Inflammatory macrophage (primary cell): ENCODE data around the gene TMEM150A.
"Not testable (repeated sequence)": the region's sequence is repeated elsewhere in the genome, so short reads cannot be mapped to it uniquely, and the experiment has no call there.

Experiments used
- DNase-seq, 2 donors: peaks; one replicate each; pipeline ENCODE4 v3.0.0-alpha.2; 2020 to 2022

TMEM150A gene

DNA sequence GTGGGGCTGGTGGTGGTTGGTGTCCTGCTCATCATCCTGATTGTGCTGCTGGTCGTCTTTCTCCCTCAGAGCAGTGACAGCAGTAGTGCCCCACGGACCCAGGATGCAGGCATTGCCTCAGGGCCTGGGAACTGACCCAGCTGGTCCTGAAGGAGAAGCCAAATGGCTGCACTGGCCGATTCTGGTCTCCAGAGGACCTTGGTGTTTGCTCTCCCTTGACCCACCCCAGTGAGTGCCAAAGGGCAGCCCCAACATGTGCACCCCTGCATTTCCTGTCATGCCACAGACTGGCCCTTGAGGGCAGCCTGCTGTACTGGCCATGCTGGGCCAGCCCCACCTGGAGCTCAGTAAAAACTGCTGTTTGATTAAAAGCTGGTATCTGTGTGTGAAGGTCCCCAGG is 9.5 kb downstream of the TMEM150A start:
- no peak for DNase-seq

DNA sequence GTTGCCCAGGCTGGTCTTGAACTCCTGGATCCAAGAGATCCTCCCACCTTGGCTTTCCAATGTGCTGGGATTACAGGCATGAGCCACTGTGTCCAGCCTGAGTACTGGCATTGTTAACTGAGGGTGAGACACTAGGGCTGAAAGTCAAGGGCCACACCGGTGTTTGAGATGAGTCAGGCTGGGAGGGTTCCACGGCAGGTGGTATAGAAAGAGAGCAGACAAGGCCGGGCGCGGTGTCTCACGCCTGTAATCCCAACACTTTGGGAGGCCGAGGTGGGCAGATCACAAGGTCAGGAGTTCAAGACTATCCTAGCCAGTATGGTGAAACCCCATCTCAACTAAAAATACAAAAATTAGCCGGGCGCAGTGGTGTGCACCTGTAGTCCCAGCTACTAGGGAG is 10.2 kb downstream of the TMEM150A start:
- DNase-seq: not testable (repeated sequence)

DNA sequence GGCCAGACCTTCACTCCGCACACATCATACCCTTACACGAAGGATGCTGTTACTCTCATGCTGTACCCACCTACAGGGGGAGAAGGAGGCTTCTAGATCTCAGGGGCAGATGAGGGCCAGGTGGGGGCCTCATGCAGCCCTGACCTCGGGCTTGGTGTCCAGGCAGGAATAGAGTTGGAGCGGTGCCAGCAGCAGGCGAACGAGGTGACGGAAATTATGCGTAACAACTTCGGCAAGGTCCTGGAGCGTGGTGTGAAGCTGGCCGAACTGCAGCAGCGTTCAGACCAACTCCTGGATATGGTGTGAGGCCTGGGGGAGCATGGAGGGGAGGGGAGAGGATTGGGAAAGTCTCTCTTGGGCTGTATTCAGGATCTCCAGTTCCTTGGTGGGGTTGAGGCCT is 10.9 kb downstream of the TMEM150A start:
- no peak for DNase-seq

DNA sequence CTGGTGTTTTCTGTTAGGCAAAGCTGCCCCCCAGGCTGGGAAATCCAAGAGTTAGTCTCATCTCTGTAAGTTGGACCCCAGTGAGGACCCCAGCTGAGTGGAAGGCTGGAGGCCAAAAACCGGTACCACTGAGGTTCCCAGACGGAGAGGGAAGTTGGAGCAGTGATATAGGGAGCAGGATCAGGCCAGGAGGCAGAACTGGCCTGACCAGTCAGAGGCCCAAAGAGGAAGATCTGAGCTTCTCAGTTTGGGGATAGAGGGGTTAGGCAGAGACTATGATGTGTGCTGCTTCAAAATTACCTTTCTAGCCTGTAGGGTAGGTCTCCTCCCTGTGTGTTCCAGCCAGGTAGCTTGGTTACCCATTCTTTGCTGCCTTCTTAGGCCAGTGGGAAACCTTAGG is 11.5 kb downstream of the TMEM150A start:
- peak; percentile 45 to 50 for DNase-seq

DNA sequence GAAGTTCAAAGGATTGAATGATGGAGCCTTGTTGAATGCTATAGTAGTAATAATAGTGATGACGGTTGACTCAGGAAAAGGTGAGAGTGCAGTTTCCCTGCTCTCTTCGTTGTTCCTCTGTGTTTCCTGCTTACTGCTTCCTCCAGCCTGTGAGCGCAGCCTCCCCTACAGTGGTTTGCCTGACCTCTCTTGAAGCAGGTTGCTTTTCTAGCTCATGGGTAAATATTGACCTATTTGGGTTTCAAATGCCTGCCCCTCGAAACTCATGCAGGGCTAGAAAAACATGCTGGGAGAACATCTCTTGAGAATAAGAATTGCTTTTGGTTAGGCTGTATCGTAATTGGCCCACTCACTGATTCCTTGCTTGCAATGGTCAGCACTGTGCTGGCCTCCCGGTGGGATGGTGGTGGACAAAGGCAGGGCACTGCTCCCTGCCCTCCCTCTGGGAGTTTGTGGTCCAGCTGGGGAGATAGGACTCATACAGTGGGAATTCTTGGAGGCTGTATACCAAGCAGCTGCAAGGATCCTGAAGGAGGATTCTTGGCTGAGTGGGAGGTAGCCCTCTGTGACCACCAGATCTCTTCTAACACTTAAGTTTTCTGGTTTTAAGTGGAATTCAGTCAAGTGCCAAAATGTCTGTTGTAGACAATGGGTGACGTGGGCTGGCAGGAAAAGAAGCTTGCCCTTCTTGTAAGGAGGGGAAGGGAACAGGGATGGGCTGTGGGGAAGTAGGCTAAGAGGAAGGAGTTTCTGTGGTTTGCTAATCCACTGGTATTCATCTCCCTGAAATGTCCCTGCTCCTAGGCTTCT is 12.3 kb downstream of the TMEM150A start:
- DNase-seq: peak; percentile 75 to 77

DNA sequence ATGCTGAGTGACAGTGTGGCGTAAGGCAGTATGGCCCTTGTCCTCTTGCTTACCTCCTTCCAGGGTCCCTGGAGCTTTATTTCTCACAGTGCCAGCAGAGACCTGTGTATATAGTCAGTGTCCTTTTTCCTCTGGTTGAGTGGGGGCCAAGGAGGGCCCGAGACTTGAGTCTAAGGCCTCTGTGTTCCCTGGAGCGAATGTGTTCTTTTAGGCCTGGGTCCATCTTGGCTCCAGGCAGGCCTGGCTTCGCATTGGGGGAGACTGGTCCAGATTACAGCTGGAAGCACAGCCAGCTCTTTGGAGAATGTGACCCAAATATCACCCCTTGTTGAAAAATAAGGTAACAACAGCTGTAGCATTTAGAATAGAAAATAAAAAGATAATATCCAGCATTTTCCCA is 13.3 kb downstream of the TMEM150A start:
- no peak for DNase-seq

DNA sequence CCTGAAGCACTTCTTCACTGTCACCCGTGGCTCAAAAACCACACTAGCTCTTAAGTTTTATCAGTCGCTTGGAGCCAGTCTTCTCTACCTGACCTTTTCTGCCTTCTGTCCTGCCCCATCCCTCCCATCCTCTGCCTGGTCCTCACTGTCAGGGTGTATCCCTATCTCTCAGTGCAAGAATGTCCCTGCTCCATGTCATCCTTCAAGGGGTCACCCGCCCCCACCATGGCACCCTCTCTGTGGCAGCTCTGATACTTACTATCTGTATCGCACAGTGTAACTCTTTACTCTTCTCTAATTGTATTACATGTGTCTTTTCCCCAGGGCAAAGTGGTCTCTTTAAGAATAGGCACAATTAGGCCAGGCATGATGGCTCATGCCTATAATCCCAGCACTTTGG is 13.9 kb downstream of the TMEM150A start:
- no peak for DNase-seq

DNA sequence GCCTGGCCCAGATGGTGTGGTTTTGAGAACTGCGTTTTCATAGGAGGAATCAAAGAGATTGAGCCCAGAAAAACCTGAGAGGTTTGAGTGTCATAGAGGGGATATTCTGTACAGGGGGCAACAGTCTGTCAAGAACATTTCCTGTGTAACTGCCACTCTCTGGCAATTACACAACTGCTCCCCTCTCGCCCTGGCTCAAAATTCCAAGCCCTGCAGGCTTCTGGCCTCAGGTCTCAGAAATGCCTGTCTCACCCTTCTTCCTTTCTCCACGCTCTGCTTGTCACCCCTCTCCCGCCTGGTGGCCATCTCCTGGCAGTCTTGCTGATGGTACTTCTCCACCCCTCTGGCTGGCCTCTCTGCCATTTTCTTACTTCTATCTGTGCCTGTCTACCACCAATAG is 14.3 kb downstream of the TMEM150A start:
- DNase-seq: no peak

DNA sequence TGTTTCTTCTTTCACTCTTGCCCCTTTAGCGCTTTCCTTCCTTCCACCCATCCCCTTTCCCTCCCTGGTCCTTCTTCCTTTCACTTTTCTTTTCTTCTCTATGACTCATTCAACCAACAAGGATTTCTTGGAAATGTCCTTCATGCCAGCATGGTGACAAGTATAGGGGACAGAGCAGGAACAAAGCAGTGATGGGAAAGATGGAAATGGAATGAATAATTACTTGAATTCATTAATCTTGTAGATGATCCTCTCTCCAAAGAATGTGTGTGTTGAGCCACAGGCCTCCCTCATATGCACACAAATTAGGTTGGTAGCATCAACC is 16.8 kb downstream of the TMEM150A start:
- peak in 1 of 2 donors; percentile 28 for DNase-seq

DNA sequence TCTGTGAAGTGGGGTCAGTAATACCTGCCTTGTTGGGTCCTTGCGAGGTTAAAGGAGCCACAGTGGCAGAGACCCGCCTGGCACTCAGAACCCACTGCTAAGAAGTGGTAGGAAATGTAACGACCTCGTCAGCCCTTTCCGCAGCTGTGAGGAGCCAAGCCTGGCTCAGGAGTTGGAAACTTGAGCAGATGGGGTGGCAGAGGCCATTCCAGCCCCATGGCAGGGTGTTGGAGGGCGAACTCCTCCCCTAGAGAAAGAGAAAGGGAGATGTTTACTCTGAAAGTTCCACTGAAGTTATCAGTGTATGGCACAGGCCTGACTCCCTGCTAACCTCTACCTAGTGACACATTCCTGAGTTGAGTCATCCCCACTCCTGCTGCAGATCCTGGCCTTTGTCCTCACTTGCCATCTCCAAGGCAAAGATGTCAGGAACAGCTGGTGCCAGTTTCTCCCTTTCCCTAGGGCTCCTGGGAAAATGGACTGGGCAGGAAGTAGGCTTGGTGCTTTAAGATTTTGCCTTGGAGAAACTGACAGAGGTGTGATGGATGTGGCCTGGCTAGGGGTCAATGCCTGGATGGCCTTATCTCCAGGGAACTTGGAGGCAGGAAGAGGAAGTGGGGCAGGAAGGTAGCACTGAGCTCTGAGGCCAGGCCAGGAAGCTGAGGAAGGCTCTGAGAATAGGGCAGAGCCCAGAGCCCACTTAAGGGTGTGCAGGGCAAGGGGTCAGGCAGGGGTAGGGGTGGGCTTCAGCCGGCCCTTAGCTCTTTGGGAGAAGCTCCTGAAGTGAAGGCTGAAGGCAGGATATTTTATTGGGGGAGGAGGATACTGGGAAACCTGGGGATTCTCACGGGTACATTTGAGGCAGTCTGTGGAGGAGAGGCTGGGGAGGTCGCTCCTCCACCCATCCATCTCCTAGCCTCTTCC is 17.4 kb downstream of the TMEM150A start:
- DNase-seq: no peak

DNA sequence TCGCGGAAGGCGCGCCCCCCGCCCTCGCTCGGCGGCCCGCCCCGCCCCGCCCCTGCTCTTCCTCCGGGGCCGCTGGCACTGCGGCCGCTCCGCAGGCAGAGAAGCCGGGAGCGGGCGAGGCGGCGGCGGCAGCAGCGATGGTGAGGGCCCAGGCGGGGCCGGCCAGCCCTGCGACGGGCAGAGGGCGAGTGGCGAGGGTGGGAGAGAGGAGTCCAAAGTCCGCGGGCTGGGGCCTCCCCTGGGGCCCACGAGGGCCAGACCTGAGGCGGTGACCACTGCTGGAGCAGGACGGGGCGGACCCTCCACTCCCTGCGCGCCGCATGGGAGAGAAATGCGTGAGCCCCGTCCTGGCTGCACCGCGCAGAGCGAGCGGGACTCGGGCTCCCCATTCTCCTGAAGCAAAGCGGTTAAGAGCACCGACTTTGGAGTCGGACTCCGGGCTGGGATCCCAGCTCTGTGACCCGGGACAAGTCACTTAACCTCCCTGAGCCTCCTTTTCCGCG is 18.1 kb downstream of the TMEM150A start, which contains the start of gene VAMP5:
Gene VAMP5 (plus strand): TSS at position 78 of the 503 bp plus-strand sequence. CDS start 60 bp downstream, at position 138.
- DNase-seq: no peak

DNA sequence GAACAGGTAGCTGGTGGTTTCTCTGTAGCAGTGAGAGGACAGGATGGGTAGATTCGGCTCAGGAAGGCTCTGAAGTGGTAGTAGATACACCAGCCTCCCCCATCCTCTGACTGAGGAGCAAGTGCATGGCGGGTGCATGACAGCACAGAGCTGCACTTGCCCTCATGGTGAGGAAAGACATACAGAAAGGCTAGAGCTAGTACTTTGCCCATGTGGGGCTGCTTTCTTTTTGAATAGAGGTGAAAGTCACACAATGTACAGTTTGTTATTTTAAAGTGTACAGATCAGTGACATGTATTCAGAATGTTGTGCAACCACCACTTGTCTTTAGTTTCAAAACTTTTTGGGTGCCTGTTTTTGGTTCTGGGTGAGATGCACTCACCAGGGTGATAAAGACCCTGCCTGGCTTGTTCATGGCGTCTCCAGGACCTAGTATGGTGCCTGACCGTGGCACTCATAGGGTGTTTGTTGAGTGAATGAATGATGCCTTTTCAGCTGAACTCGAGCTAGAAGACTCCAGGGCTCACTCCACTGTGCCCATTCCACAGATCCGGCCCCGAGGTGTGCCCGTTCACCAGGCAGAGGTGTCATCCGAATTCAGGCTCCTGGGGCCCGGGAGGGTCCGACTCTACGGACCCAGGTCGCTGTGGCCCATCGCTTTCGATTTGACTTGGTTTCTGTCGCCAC is 18.7 kb downstream of the TMEM150A start:
- peak in 1 of 2 donors; percentile 17 for DNase-seq

DNA sequence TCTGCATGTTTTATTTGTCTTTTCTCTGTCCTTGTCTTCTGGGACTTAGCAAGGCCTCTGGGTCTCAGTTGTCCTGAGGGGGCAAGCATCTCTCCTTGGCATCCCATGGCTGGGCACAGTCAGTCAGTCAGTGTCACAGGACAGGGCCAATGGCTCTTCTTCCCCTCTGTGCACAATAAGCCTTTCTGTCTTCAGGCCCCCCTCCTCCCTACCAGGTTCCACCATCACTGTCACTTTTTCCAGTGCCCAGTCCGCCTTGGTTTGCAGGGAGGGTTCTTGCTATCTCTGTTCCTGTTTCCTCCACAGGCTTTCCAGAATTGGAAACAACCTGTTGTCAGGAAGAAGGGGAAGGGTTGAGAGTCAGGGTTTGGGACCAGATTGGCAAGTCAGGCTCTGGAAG is 20.0 kb downstream of the TMEM150A start:
- no peak for DNase-seq

DNA sequence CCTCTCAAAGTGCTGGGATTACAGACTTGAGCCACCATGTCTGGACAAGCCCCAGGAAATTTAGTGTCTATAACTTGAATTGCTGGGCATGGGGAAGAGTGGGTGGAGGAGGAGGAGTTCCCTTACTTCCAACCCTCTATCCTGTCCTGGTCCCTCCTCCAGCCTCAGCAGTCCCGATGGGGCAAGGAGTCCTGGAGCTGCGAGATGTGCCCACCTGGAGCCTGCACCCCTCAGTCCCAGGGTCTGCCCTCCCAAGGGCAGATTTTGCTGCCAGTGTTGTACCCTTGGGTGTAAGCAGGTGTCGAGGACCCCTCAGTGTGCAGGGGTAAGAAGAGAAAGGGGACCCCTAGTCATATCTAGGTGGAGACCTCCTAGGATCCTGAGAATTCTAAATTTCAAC is 22.3 kb downstream of the TMEM150A start:
- no peak for DNase-seq

DNA sequence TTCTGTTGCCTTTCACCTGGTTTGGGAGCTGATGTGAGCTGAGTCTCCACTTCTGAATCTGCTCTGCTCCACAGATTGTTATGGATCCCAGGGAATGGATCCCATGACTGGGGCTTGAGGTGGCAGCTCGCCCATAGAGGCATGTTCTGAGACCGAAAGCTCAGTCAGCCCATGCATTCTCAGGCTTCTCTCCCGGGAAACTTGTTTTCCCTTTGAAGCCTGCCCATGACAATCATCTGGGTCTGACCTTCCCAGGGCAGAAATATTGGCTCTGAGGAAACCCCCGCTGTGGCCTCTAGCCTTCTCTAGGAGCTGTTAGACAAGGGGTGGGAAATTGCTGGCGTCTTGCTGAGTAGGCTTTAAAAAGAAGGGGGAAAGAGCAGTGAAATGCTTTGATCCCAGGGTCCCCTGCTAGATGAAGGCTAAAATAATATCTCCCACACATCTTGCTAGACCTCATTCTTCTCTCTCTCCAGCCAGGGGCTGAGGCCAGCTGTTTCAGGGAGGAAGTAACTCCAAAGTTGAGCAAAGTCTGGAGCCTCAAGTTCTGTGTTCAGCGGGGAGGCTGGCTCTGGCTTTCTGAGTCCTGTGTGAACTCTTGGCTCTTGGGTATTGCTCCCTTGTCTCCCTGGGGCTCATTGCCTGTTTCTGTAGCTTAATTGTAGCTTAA is 23.1 kb downstream of the TMEM150A start:
- DNase-seq: peak; percentile 75 to 76

DNA sequence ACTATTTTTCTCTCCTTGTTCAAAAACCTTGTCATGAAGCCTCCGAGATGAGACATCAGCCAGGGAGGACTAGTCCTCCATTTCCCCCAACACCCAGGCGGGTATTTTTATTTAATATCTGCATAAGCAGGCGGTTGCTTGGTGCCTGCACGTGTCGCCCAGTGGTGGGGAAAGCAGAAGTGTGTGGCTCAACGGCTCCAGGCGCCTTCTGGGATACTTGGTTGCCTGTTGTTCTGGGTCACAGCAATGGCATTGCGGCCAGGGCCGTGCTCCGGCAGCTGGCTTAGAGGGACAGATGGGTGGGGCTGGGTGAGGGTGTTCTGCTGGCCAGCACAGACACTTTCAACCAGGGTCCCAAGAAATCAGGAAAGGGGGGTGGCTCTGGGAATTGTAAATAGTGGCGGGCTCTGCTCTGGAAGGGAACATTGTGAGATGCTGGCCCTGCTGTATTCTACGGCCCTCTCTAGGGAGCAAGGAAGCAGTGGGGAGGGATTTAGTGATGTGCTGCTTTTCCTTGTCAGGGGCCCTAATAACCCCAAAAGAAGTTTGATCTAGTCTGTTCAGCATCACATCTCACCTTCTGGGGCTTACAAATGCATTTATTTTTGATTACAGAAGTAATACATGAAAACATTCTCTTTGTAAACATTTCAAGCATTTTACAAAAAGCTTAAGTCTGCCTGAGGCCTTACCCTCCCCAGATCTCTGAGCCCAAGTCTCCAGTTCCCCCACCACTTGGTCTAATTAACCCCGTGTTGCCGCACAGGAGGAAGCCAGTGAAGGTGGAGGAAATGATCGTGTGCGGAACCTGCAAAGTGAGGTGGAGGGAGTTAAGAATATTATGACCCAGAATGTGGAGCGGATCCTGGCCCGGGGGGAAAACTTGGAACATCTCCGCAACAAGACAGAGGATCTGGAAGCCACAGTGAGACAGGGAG is 24.0 kb downstream of the TMEM150A start:
- DNase-seq: peak; percentile 82 to 86

DNA sequence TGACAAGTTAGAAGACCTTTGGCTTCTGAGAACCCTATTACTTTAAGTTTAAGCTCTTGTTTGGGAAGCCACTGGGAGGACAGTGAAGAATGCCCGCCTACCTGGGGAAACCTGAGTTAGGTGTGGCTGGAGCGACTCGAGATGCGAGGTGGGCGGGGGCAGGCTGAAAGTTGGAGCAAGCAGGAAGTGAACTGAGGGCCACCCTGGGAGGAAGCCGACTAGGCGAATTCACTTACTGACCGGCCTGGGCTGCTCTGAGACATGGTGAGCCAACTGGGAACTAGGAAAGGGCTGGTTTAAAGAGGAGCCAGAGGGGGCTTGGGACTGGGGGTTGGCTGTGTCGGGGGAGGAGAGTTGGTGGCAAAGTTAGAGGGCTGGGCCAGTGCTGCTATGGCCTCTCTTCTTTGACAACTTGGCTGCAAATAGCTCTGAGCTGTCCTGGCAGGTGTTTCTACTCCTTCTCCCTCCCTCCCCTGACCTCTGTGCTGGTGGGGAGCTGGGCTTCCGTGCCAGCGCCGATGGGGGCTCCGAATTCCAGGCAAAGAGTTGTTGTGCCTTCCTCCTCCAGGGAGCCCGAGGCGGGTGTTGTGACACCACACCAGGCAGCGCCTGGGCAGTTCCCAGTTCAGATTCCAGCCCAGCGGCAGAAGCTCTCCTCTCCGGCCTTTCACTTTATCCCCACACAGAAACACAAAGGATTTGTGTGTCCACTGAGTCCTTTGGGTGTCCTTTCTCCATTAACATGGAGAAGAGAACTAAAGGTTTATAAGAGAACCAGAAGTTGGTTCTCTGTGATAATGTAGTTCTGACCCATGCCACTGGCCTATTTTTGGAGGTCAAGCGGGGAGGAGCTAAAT is 24.9 kb downstream of the TMEM150A start, which contains the start of gene VAMP8:
Gene VAMP8 (plus strand): TSS at position 201 of the 857 bp plus-strand sequence. CDS start 61 bp downstream, at position 262.
- peak; percentile 60 to 75 for DNase-seq

DNA sequence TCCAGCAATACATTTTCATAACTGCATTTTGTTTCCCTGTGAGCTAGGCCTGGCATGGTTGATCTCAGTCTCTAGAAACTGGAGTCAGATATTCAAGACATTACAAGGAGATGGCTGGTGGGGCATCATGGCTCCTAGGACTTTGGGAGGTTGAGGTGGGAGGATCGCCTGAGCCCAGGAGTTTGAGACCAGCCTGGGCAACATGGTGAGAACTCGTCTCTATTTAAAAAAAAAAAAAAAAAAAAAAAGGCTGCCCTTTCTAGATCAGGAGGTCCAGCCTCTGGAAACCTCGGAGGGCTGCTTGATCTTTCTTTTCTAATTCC is 25.5 kb downstream of the TMEM150A start:
- no peak for DNase-seq

DNA sequence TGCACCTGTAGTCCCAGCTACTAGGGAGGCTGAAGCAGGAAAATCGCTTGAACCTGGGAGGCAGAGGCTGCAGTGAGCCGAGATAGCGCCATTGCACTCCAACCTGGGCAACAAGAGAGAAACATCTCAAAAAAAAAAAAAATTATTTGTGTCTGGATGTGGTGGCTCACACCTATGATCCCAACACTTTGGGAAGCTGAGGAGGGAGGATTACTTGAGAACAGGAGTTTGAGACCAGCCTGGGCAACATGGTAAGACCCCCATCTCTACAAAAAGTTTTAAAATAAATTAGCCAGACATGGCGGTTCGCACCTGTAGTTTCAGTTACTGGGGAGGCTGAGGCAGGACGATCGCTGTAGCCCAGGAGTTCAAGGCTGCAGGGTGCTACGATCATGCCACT is 26.8 kb downstream of the TMEM150A start:
- no peak for DNase-seq

DNA sequence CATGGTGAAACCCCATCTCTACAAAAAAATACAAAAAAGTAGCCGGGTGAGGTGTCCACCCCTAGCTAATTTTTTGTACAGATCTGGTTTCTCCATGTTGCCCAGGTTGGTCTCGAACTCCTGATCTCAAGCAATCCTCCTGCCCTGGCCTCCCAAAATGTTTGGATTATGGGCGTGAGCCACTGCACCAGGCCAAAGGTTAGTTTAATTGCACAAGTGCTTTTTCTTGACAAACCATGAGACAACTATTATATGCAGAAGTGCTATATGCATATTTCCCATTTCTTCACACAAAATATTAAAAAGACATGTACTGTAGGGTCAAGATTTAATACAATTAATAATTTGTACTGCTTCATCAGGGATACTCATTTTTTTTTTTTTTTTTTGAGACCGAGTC is 36.2 kb downstream of the TMEM150A start:
- peak; percentile 59 to 73 for DNase-seq
